GM10847 (cell line): ENCODE measurements around the gene MBP.
A peak's percentile ranks its signal among the peaks of the same experiment; 100 is the strongest.

Experiments
- POLR2A ChIP-seq: IDR thresholded peaks from 2 replicates; pipeline ENCODE4 v1.6.1; 2011; ENCODE audit not compliant: insufficient read length; ENCODE audit errors: extremely low read depth

The MBP gene

GRCh38 chr18:77141401-77142118, 9.0 kb upstream of the MBP start:
- TF ChIP-seq POLR2A = no peak

GRCh38 chr18:77140439-77141109, 8.0 kb upstream of the MBP start:
- TF ChIP-seq POLR2A = no peak

GRCh38 chr18:77140030-77140429, 7.4 kb upstream of the MBP start:
- TF ChIP-seq POLR2A = no peak

- TF ChIP-seq POLR2A = no peak
These were observed 7.0 kb upstream of the MBP start for GRCh38 chr18:77139619-77140018.

GRCh38 chr18:77138270-77138669, 5.7 kb upstream of the MBP start:
- no peak for TF ChIP-seq POLR2A

- TF ChIP-seq POLR2A = no peak
These were observed 5.3 kb upstream of the MBP start for GRCh38 chr18:77137851-77138250.

- TF ChIP-seq POLR2A = no peak
These were observed 4.5 kb upstream of the MBP start for GRCh38 chr18:77136871-77137665.

- no peak for TF ChIP-seq POLR2A
These were observed 3.6 kb upstream of the MBP start for GRCh38 chr18:77136076-77136718.

GRCh38 chr18:77135339-77136075, 2.9 kb upstream of the MBP start:
- no peak for TF ChIP-seq POLR2A

GRCh38 chr18:77134611-77135010, 2.0 kb upstream of the MBP start:
- TF ChIP-seq POLR2A = no peak

GRCh38 chr18:77133835-77134496, 1.4 kb upstream of the MBP start:
- no peak for TF ChIP-seq POLR2A

GRCh38 chr18:77133051-77133834, 660 bp upstream of the MBP start:
- no peak for TF ChIP-seq POLR2A

GRCh38 chr18:77131652-77132368, 773 bp downstream of the MBP start:
- TF ChIP-seq POLR2A = peak; percentile 22
